Esophagus squamous epithelium (tissue), 4 donors: ENCODE data around the gene RECQL. TPM values are rescaled to one million over a fixed set of nuclear protein-coding genes. Genes with fewer than 3 reads are reported as not detected.

Experiments
- total RNA-seq, 4 donors: library from RNA; depleted of rRNA; stranded (reverse); fragments of >200 nt; gene quantifications; one replicate each; pipeline ENCODE4 v1.1.0, GENCODE V29; 2016

Gene RECQL
- total RNA-seq, 4 donors from 2014 or later, result 10.0 to 36.5 (median 25.6) TPM

Other genes with a start within 250 kb of the RECQL start
- not detected for gene SLCO1A2, start 166.7 kb downstream of the RECQL start, total RNA-seq
- not detected for gene IAPP, start 128.7 kb downstream of the RECQL start, total RNA-seq
- 10 to 100 TPM in 3 of 4 donors, 1 to 10 TPM in 1; 8.5 to 23.1 (median 17.7) TPM for gene PYROXD1, start 64.0 kb downstream of the RECQL start, total RNA-seq
- 10 to 100 TPM; 12.1 to 20.4 (median 17.1) TPM for gene GOLT1B, start 154 bp upstream of the RECQL start, total RNA-seq
- gene SPX, start 24.7 kb upstream of the RECQL start, total RNA-seq, result not detected
- 10 to 100 TPM in 1 of 4 donors, 1 to 10 TPM in 2, under 1 TPM in 1; 0.29 to 12.9 (median 3.2) TPM for gene GYS2, start 103.2 kb upstream of the RECQL start, total RNA-seq
- 100 to 1,000 TPM in 3 of 4 donors, 10 to 100 TPM in 1; 79.1 to 251 (median 213) TPM for gene LDHB, start 156.2 kb upstream of the RECQL start, total RNA-seq